Activated CD8-positive, alpha-beta memory T cell treated with anti-CD3 and anti-CD28 coated beads for 36 hours (primary cell): ENCODE data around the gene SYNGR1. TPM values are rescaled to one million over a fixed set of nuclear protein-coding genes. Genes with fewer than 3 reads are reported as not detected.
"Not testable (repeated sequence)": the region's sequence is repeated elsewhere in the genome, so short reads cannot be mapped to it uniquely, and the experiment has no call there.

ENCODE experiments used
- CTCF ChIA-PET: fragments of 350-600 bp; sonication (Branson Sonifier 250); formaldehyde crosslinking; loops from one replicate; lab custom pipeline; 2021; ENCODE audit warnings: antibody characterized with exemption; lab: Charles Lee
- POLR2A ChIA-PET: fragments of 350-600 bp; sonication (Branson Sonifier 250); formaldehyde crosslinking; loops from one replicate; lab custom pipeline; 2021; ENCODE audit warnings: antibody characterized with exemption; lab: Charles Lee
- total RNA-seq, 2 experiments: library from RNA; stranded (reverse); gene quantifications; one replicate each; pipeline ENCODE4 v1.2.3, GENCODE V29; 2021

The SYNGR1 gene
- total RNA-seq, 2 experiments from 2014 or later: 3.8 to 4.2 TPM

DNA sequence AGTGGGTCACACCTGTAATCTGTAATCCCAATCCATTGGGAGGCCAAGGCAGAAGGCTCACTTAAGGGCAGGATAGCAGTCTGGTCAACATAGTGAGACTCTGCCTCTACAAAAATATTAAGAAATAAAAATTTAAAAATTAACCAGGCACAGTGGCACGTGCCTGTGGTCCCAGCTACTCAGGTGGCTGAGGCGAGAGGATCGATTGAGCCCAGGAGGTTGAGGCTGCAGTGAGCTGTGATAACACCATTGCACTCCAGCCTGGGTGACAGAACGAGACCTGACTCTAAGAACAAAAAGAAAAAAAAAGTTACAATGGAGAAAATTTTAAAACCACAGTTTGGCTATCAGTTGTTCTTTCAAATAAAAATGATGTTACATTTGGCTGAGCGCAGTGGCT, 13.4 kb upstream of the SYNGR1 start:
- ChIA-PET CTCF (no interaction called here), POLR2A (no interaction called here)

DNA sequence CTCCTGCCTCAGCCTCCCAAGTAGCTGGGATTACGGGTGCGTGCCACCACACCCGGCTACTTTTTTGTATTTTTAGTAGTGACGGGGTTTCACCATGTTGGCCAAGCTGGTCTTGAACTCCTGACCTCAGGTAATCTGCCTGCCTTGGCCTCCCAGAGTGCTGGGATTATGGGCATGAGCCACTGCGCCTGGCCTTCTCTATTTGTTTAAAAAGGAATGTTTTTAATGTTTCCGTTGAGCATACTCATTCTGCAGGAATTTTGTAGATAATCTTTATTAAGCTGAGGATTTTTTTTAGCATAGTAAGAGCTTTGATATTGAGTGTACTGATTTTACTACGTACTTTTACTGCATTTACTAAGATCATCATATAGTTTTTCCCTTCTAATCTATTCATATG, 10.0 kb upstream of the SYNGR1 start:
- POLR2A ChIA-PET: not testable (repeated sequence)
- CTCF ChIA-PET: interaction anchor here (0.6 kb wide), 1 partner anchor 286 kb away, joined by 3 read pairs; no protein-coding TSS in a partner anchor

GRCh38 chr22:39341179-39341578, 8.6 kb upstream of the SYNGR1 start:
- ChIA-PET CTCF (interaction anchor here (0.7 kb wide), 1 partner anchor 301 kb away, joined by 3 read pairs; no protein-coding TSS in a partner anchor), POLR2A (no interaction called here)

DNA sequence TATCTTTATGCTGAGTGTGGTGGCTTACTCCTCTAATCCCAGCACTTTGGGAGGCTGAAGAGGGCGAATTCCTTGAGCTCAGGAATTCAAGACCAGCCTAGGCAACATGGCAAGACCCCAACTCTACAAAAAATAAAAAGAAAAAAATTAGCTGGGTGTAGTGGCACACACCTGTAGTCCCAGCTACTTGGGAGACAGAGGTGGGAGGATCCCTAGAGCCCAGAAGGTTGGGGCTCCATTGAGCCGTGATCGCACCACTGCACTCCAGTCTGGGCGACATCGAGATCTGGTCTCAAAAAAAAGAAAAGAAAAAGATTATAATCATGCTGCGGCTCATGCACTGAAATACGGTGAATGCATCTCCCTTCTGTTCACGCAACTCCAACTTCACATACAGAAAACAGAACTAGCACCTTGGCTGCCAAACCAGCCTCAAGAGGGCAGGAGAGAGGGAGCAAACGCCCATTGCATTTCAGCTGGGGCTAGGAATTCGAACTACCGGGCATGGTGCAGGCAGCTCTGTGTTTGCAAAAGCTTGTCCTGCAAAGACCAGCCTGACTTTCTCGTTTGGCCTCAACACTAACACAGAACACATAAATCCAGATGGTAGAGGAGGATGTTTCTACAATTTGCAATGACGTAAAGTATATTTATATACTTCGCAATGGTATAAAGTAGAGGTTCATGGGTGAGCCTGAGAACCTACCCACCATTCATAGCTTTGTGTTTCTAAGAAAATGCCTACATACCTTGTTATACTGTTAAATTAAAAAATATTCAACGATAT, 6.3 kb upstream of the SYNGR1 start:
- POLR2A ChIA-PET: no interaction called here
- CTCF ChIA-PET: interaction anchor here (0.6 to 1.7 kb wide), 4 partner anchors 43 to 908 kb away, joined by 3 to 6 read pairs (median 4); partner anchors contain the start of gene RPS19BP1

- CTCF ChIA-PET: interaction anchor here (0.6 to 1.7 kb wide), 4 partner anchors 43 to 907 kb away, joined by 3 to 6 read pairs (median 4); partner anchors contain the start of gene RPS19BP1
- POLR2A ChIA-PET: no interaction called here
Observed at GRCh38 chr22:39344046-39344390, 5.8 kb upstream of the SYNGR1 start.

GRCh38 chr22:39345231-39345630, 4.6 kb upstream of the SYNGR1 start:
- ChIA-PET POLR2A (interaction anchor here (0.6 kb wide), 1 partner anchor 91 kb away, joined by 3 read pairs; no protein-coding TSS in a partner anchor), CTCF (no interaction called here)

DNA sequence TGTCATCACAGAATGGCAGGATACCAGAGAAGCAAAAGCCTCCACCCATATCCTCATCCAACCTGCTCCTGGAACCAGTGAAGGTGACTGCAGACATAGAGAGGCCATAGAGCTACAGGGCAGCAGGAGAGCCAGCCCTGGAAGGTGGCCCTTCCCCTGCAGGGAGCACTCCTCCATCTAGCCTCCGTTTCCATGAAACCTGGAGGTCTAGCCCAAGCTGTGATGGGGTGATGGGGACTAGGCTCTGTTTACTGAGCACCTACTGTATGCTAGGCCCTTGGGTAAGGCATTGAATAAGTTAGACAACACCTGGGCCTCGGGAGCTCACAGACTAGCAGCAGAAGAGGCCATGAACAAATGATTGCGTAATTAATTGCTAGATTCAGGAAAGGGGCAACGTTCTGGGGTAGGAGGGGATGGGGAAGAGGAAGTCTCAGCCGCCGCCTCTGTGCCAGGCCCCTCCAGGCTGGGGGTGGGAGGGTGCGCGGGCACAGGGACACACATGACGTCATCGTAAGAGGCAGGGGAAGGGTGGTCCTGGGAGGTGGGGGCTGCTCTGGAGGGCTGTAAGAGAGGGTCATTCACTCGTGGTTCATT, 784 bp upstream of the SYNGR1 start:
- POLR2A ChIA-PET: interaction anchor here (0.9 to 2.6 kb wide), 2 partner anchors 30 to 173 kb away, joined by 3 to 10 read pairs; partner anchors contain the start of gene RPL3

DNA sequence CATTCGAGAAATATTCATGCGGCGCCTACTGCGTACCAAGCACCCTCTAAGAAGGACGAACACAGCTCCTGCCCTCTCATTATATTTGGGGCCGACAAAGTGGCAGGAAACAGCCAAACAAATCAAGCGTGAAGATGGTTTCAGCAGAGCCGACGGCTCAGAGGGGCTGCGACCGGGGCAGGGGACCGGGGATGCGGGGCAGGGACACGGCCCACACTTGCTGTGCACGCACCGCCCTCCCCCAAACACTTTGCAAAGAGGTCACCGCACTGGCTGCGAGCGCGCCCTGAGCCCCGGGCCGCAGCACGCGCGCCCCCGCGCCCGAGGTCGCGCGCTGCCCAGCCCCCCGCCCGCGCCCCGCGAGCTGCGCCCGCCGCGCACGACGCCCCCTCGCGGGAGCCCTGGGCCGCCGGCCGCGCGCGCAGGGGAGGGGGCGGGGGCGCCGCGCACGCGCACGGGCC, 255 bp upstream of the SYNGR1 start:
- CTCF ChIA-PET: interaction anchor here (2.9 kb wide), 1 partner anchor 18 kb away, joined by 10 read pairs; no protein-coding TSS in a partner anchor

More for the DNA sequence above, 784 bp upstream of the SYNGR1 start:
- CTCF ChIA-PET: interaction anchor here (2.9 kb wide), 1 partner anchor 18 kb away, joined by 10 read pairs; no protein-coding TSS in a partner anchor

GRCh38 chr22:39350757-39351688, 1.2 kb downstream of the SYNGR1 start:
- CTCF ChIA-PET: interaction anchor here (1.1 to 1.4 kb wide), 2 partner anchors 48 to 179 kb away, joined by 3 to 4 read pairs; partner anchors contain the start of gene TAB1
- POLR2A ChIA-PET: no interaction called here

More for the DNA sequence above, 255 bp upstream of the SYNGR1 start:
- POLR2A ChIA-PET: interaction anchor here (0.9 to 2.6 kb wide), 2 partner anchors 30 to 173 kb away, joined by 3 to 10 read pairs; partner anchors contain the start of gene RPL3

DNA sequence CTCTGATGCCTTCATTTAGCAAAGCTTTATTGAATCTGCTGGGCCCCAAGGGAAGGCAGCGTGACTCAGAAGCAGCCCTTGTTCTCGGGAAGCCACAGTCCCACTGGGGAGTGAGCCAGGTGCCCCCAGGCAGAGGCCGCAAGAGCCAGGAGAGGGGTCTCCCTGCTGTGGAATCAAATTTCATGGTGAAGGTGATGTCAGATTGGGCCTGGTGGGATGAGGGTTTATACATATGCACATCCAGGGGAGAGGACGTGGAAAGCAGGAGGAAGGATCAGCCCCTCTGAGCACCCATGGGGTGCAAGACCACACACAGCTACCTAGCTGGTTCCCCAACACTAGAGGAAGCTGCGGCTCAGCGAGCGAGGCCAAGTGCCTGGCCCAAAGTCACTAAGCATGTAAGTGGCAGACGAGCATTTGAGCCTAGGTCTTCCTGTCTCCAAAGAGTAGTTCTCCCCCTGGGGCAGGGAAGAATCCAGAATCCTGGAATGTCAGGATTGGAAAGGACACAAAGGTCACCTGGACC, 2.0 kb downstream of the SYNGR1 start:
- ChIA-PET CTCF (interaction anchor here (1.1 to 1.4 kb wide), 2 partner anchors 48 to 178 kb away, joined by 3 to 4 read pairs; partner anchors contain the start of gene TAB1), POLR2A (no interaction called here)

DNA sequence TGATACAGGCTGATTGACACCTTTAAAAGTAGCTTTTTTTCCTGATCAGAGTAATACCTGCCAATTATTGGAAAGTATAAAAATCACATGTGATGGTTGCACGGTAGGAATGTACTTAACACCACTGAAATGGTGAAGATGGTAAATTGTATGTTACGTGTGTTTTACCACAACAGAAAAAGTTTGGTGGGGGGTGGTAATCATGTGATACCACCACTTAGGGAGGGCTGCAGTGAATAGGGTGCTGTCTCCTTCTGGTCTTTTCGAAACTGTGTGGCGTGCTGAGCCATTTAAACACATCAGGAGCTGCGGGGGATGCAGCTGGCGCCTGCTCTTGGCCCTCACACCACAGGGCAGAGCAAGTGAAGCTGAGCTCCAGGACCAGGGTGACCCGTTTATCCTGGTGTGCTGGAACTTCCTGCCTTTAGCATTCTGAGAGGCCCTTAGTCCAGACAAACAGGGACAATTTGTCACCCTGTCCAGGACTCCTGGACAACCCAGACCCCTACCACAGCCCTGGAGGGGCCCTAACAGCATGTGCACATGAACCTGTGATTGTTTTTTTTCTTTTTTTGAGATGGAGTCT, 2.6 kb downstream of the SYNGR1 start:
- CTCF ChIA-PET: interaction anchor here (1.1 to 1.4 kb wide), 2 partner anchors 47 to 178 kb away, joined by 3 to 4 read pairs; partner anchors contain the start of gene TAB1
- POLR2A ChIA-PET: no interaction called here

GRCh38 chr22:39353346-39353745, 3.6 kb downstream of the SYNGR1 start:
- ChIA-PET POLR2A (no interaction called here), CTCF (no interaction called here)

DNA sequence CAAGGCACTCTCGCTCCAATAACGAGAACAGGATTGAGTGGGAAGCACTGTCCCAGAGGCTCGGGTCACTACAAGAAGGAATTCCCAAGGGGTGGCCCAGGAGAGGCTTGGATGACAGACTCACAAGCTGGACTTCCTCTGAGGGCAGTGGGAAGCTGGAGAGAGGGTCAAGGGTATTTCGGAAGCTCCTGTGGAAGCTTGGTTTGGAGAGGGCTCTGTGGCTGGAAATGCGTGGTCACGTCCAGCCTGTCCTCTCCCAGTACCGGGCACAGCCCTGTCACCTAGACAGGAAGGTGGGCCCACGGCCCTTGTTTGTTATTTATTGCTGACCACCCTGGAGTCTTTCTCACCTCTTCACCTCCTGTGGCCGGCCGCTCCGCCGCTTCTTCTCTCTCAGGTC, 5.3 kb downstream of the SYNGR1 start:
- ChIA-PET POLR2A (no interaction called here), CTCF (interaction anchor here (0.6 kb wide), 1 partner anchor 34 kb away, joined by 3 read pairs; no protein-coding TSS in a partner anchor)

- CTCF ChIA-PET, POLR2A ChIA-PET: not testable (repeated sequence)
Observed at GRCh38 chr22:39355805-39356204, 6.0 kb downstream of the SYNGR1 start.

GRCh38 chr22:39356464-39356863, 6.7 kb downstream of the SYNGR1 start:
- CTCF ChIA-PET: no interaction called here
- POLR2A ChIA-PET: no interaction called here

- POLR2A ChIA-PET, CTCF ChIA-PET: not testable (repeated sequence)
Observed at GRCh38 chr22:39357110-39358108, 7.6 kb downstream of the SYNGR1 start.

- CTCF ChIA-PET, POLR2A ChIA-PET: not testable (repeated sequence)
Observed at GRCh38 chr22:39358197-39358596, 8.4 kb downstream of the SYNGR1 start.
